Spleen (tissue), 11 donors: Measurements from ENCODE around the gene ABHD12. TPM values are rescaled to one million over a fixed set of nuclear protein-coding genes. Genes with fewer than 3 reads are reported as not detected.

Experiments used
- DNase-seq: peaks from one replicate; pipeline ENCODE4 v3.0.0-alpha.2; 2020
- H3K27ac ChIP-seq, 8 donors: fragments of 200-600 bp; sonication (generic) in 7 of 8; 1 replicate in 4 of 8; 2 replicates in 4 of 8; pipeline versions ENCODE4 v1.5.0 to v1.8.0; 2016 to 2021; ENCODE audit warnings: inconsistent platforms in 4 of 8, mild to moderate bottlenecking in 4 of 8, moderate library complexity in 1 of 8
- H3K27me3 ChIP-seq, 7 donors: fragments of 200-600 bp; sonication (generic) in 6 of 7; replicated peaks in 1 of 7; 1 replicate in 4 of 7; 2 replicates in 3 of 7; pipeline versions ENCODE4 v1.5.0 to v1.8.0; 2016 to 2021; ENCODE audit warnings: inconsistent platforms in 3 of 7, mild to moderate bottlenecking in 1 of 7
- H3K36me3 ChIP-seq, 6 donors: fragments of 200-600 bp; sonication (generic) in 5 of 6; 1 replicate in 4 of 6; 2 replicates in 2 of 6; pipeline versions ENCODE4 v1.5.0 to v1.8.0; 2016 to 2021; ENCODE audit warnings: inconsistent platforms in 2 of 6
- H3K4me1 ChIP-seq, 6 donors: fragments of 200-600 bp; sonication (generic) in 5 of 6; 1 replicate in 3 of 6; 2 replicates in 3 of 6; pipeline versions ENCODE4 v1.5.0 to v1.8.0; 2016 to 2021; ENCODE audit warnings: inconsistent platforms in 3 of 6
- H3K4me3 ChIP-seq, 8 donors: fragments of 200-600 bp; sonication (generic) in 7 of 8; 1 replicate in 4 of 8; 2 replicates in 4 of 8; pipeline versions ENCODE4 v1.5.0 to v1.8.0; 2016 to 2021; ENCODE audit warnings: inconsistent platforms in 4 of 8, mild to moderate bottlenecking in 4 of 8, moderate library complexity in 2 of 8
- H3K9me3 ChIP-seq, 8 donors: fragments of 200-600 bp; sonication (generic) in 7 of 8; 1 replicate in 4 of 8; 2 replicates in 4 of 8; pipeline versions ENCODE4 v1.5.0 to v1.8.0; 2016 to 2021; ENCODE audit warnings: inconsistent platforms in 4 of 8
- CTCF ChIP-seq, 11 experiments: fragments of 200-600 bp in 7 of 11; fragments of 450-650 bp in 4 of 11; sonication (generic) in 4 of 11; IDR thresholded peaks in 8 of 11; conservative IDR thresholded peaks in 3 of 11; 1 replicate in 7 of 11; 2 replicates in 4 of 11; pipeline versions ENCODE4 v1.4.0 to v1.8.0; 2016 to 2021; ENCODE audit warnings: antibody characterized with exemption in 11 of 11, inconsistent platforms in 4 of 11, mild to moderate bottlenecking in 1 of 11
- POLR2A ChIP-seq, 3 donors: fragments of 450-650 bp; IDR thresholded peaks; one replicate each; pipeline ENCODE4 v1.5.1; 2017; ENCODE audit warnings: antibody characterized with exemption in 3 of 3, mild to moderate bottlenecking in 1 of 3
- POLR2AphosphoS5 ChIP-seq, 3 donors: sonication (generic); formaldehyde crosslinking; IDR thresholded peaks; one replicate each; pipeline ENCODE4 v1.5.1; 2017; ENCODE audit warnings: antibody characterized with exemption in 3 of 3
- WGBS, 5 donors: extraction: QIAGEN DNeasy Blood & Tissue Kit in 3 of 5; methylation state at CpG; one replicate each; pipeline versions ENCODE4 v1.1.5 to v1.1.7; 2013 to 2018; 5-methylcytosine and 5-hydroxymethylcytosine counted together
- intact Hi-C: fragments of 100-400 bp; cut with DNase I; formaldehyde crosslinking; loops from one replicate; pipeline ENCODE4 v1.15.0; 2023; ENCODE audit warnings: low total_unique reads
- polyA plus RNA-seq, 3 donors: library from polyadenylated mRNA; stranded (reverse); fragments of 200-250 nt; gene quantifications; one replicate each; pipeline ENCODE4 v1.2.1, GENCODE V29; 2013
- total RNA-seq, 7 donors: library from RNA; depleted of rRNA in 3 of 7; stranded (reverse); fragments of >200 nt in 3 of 7; fragmentation: NEBNext Ultra II Directional in 4 of 7; extraction: Animal tissue kit (Norgen Biotek cat#: 25700) in 4 of 7; gene quantifications; one replicate each; pipeline versions ENCODE4 v1.1.0 to v1.2.1, GENCODE V29; 2016 to 2021
- donor health status: healthy with polysubstance abuse.
- donor health status: DM: no; HTN: no; CAD: no; lungs with moderate emphysema.
- donor health status: DM: no; HTN: no; CAD: no.
- donor health status: Bipolar disorder and iron deficiency.
- donor health status: healthy.
- donor health status: DM: no; HTN: no; CAD: no.
- donor health status: DM: yes; HTN: yes; CAD: no.

The ABHD12 gene
- total and polyA plus RNA-seq, 10 donors = 16.1 to 36.9 (median 25.3) TPM

GRCh38 chr20:25340380-25340779 lies 50.3 kb downstream of the ABHD12 start:
- H3K4me1 ChIP-seq = peaks cover 0 to 21% (median 0%) of the 10 kb centered on the region in 6 donors
- DNase-seq = no peak
- TF ChIP-seq POLR2AphosphoS5 (IDR thresholded peaks at IDR 0.05) = no peak
- no peak for TF ChIP-seq POLR2A (IDR thresholded peaks at IDR 0.05)
- no peak for TF ChIP-seq CTCF (IDR thresholded peaks at IDR 0.05 in 8 of 11, conservative IDR thresholded peaks at IDR 0.05 in 3 of 11)
- 79 to 100% (median 85%) methylated on average over 1 of the region's 1 CpG for WGBS, 5 donors
- no peak overlapping the region for H3K27ac ChIP-seq
- peaks cover 0 to 35% (median 0%) of the 10 kb centered on the region in 6 donors for H3K36me3 ChIP-seq
- no peak overlapping the region for H3K4me3 ChIP-seq
- H3K9me3 ChIP-seq = no peaks in the 10 kb centered on the region
- intact Hi-C loops = no loop called here
- H3K27me3 ChIP-seq = no peaks in the 10 kb centered on the region

GRCh38 chr20:25339608-25340007 lies 51.0 kb downstream of the ABHD12 start:
- no peak for DNase-seq
- Histone ChIP-seq H3K36me3 (peaks cover 0 to 29% (median 0%) of the 10 kb centered on the region in 6 donors), H3K27me3 (no peaks in the 10 kb centered on the region), H3K9me3 (no peaks in the 10 kb centered on the region), H3K27ac (no peak overlapping the region), H3K4me3 (no peak overlapping the region), H3K4me1 (peaks cover 0 to 21% (median 0%) of the 10 kb centered on the region in 6 donors)
- 93 to 98% (median 95%) methylated on average over 12 of the region's 12 CpGs for WGBS, 5 donors
- no peak for TF ChIP-seq CTCF (IDR thresholded peaks at IDR 0.05 in 8 of 11, conservative IDR thresholded peaks at IDR 0.05 in 3 of 11)
- TF ChIP-seq POLR2AphosphoS5 (IDR thresholded peaks at IDR 0.05) = no peak
- TF ChIP-seq POLR2A (IDR thresholded peaks at IDR 0.05) = no peak
- intact Hi-C loops = no loop called here

- Histone ChIP-seq H3K9me3 (no peaks in the 10 kb centered on the region), H3K4me1 (peaks cover 0 to 10% (median 0%) of the 10 kb centered on the region in 6 donors), H3K27me3 (no peaks in the 10 kb centered on the region), H3K27ac (no peak overlapping the region), H3K36me3 (peaks cover 0 to 27% (median 0%) of the 10 kb centered on the region in 6 donors), H3K4me3 (no peak overlapping the region)
- TF ChIP-seq POLR2AphosphoS5 (IDR thresholded peaks at IDR 0.05) (no peak), CTCF (IDR thresholded peaks at IDR 0.05 in 8 of 11, conservative IDR thresholded peaks at IDR 0.05 in 3 of 11) (no peak), POLR2A (IDR thresholded peaks at IDR 0.05) (no peak)
- WGBS, 5 donors = 90 to 95% (median 92%) methylated on average over 11 of the region's 11 CpGs
- intact Hi-C loops = no loop called here
- DNase-seq = no peak
These were observed 52.3 kb downstream of the ABHD12 start for GRCh38 chr20:25338112-25339023.
